ENCODE measurements around the gene ADISSP.

ADISSP gene

DNA sequence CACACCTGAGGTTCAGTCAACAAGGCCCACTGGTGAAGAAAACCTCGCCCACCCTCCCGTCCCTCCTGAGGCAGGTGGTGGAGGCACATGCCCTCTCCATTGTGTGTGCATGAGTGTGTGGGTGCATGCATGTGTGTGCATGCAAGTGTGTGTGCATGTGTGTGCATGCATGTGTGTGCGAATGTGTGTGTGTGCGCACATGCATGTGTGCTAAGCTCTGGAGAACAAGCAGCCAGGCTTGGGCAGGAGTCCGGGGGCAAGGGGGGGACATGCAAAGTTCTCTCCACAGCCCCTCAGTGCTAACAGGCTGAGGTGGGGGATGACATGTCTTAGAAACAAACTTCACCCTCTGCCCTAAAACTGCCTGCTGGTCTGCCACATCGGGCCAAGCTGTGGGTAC, 38.2 kb downstream of the ADISSP start:
- TF ChIP-seq OSR1 (CRISPR knock-in tag; IDR thresholded peaks at IDR 0.05) (no peak), ZC3H10 (CRISPR knock-in tag; IDR thresholded peaks at IDR 0.05) (no peak), ARNTL (CRISPR knock-in tag; IDR thresholded peaks at IDR 0.05; ENCODE audit: borderline replicate concordance, low read depth) (no peak), TOX (CRISPR knock-in tag; IDR thresholded peaks at IDR 0.05; ENCODE audit: borderline replicate concordance) (no peak), ESRRG (CRISPR knock-in tag; IDR thresholded peaks at IDR 0.05) (no peak)
- TF ChIP-seq, protein P1, sequence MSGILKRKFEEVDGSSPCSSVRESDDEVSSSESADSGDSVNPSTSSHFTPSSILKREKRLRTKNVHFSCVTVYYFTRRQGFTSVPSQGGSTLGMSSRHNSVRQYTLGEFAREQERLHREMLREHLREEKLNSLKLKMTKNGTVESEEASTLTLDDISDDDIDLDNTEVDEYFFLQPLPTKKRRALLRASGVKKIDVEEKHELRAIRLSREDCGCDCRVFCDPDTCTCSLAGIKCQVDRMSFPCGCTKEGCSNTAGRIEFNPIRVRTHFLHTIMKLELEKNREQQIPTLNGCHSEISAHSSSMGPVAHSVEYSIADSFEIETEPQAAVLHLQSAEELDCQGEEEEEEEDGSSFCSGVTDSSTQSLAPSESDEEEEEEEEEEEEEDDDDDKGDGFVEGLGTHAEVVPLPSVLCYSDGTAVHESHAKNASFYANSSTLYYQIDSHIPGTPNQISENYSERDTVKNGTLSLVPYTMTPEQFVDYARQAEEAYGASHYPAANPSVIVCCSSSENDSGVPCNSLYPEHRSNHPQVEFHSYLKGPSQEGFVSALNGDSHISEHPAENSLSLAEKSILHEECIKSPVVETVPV (CRISPR knock-in tag; IDR thresholded peaks at IDR 0.05), result no peak
- TF ChIP-seq, protein P2, sequence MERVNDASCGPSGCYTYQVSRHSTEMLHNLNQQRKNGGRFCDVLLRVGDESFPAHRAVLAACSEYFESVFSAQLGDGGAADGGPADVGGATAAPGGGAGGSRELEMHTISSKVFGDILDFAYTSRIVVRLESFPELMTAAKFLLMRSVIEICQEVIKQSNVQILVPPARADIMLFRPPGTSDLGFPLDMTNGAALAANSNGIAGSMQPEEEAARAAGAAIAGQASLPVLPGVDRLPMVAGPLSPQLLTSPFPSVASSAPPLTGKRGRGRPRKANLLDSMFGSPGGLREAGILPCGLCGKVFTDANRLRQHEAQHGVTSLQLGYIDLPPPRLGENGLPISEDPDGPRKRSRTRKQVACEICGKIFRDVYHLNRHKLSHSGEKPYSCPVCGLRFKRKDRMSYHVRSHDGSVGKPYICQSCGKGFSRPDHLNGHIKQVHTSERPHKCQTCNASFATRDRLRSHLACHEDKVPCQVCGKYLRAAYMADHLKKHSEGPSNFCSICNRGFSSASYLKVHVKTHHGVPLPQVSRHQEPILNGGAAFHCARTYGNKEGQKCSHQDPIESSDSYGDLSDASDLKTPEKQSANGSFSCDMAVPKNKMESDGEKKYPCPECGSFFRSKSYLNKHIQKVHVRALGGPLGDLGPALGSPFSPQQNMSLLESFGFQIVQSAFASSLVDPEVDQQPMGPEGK (CRISPR knock-in tag; IDR thresholded peaks at IDR 0.05; ENCODE audit: borderline replicate concordance), result no peak
- ATAC-seq, result no peak

DNA sequence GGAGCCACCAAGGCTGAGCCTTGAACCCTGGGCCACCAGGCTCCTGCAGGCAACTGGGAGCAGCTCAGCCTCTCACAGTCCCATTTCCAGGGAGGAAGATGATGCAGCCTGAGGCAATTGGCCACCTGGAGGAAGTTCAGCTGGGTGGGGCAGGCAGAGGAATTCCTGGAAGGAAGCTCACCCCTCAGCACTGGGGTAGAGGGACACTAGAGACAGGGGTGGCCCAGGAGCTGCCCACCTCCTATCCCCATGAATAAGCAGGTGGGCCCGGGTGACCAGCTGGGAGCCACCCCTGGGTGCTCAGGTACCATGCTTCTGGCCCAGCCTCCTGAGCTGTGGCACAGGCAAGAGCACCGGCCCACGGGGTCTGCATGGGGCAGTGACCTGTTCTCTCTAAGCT, 38.7 kb downstream of the ADISSP start:
- no peak for ATAC-seq
- TF ChIP-seq GLIS3 (CRISPR knock-in tag; IDR thresholded peaks at IDR 0.05) (no peak), ZNF70 (CRISPR knock-in tag; IDR thresholded peaks at IDR 0.05) (no peak), ISL1 (CRISPR knock-in tag; IDR thresholded peaks at IDR 0.05) (no peak)

DNA sequence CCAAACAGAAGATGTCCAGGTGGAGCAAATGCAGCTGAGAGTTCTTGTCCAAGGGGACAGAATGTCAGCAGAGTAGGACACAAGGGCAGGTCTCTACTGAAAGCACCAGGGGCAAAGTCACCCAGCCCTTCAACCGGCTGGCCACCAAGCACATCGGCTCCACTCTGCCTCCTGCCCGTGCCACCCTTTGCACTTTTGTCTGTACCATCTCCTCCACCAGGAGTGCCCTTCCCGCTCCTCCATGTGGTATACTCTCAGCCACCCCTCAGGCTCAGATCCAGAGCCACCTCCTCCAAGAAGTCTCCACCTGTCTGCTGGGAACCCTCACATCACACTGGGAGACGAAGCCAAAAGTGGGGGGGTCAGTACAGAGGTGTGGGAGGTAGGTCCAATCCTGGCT, 39.2 kb downstream of the ADISSP start:
- TF ChIP-seq, protein P3, sequence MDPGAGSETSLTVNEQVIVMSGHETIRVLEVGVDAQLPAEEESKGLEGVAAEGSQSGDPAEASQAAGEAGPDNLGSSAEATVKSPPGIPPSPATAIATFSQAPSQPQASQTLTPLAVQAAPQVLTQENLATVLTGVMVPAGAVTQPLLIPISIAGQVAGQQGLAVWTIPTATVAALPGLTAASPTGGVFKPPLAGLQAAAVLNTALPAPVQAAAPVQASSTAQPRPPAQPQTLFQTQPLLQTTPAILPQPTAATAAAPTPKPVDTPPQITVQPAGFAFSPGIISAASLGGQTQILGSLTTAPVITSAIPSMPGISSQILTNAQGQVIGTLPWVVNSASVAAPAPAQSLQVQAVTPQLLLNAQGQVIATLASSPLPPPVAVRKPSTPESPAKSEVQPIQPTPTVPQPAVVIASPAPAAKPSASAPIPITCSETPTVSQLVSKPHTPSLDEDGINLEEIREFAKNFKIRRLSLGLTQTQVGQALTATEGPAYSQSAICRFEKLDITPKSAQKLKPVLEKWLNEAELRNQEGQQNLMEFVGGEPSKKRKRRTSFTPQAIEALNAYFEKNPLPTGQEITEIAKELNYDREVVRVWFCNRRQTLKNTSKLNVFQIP (CRISPR knock-in tag; IDR thresholded peaks at IDR 0.05; ENCODE audit: borderline replicate concordance, low read depth), result no peak
- TF ChIP-seq ZFP3 (CRISPR knock-in tag; IDR thresholded peaks at IDR 0.05), result no peak
- TF ChIP-seq, protein P2 (CRISPR knock-in tag; IDR thresholded peaks at IDR 0.05; ENCODE audit: borderline replicate concordance), result no peak
- no peak for TF ChIP-seq CSDC2 (CRISPR knock-in tag; IDR thresholded peaks at IDR 0.05)
- no peak for TF ChIP-seq TCF4 (CRISPR knock-in tag; IDR thresholded peaks at IDR 0.05; ENCODE audit: borderline replicate concordance)
- TF ChIP-seq ZNF565 (CRISPR knock-in tag; conservative IDR thresholded peaks at IDR 0.05; ENCODE audit: low read depth), result no peak
- TF ChIP-seq ZNF8 (CRISPR knock-in tag; IDR thresholded peaks at IDR 0.05), result no peak
- no peak for TF ChIP-seq ARNTL (CRISPR knock-in tag; IDR thresholded peaks at IDR 0.05; ENCODE audit: borderline replicate concordance, low read depth)
- TF ChIP-seq ESRRG (CRISPR knock-in tag; IDR thresholded peaks at IDR 0.05), result no peak
- TF ChIP-seq ISL1 (CRISPR knock-in tag; IDR thresholded peaks at IDR 0.05), result no peak
- no peak for TF ChIP-seq TOX (CRISPR knock-in tag; IDR thresholded peaks at IDR 0.05; ENCODE audit: borderline replicate concordance)
- TF ChIP-seq, protein P1 (CRISPR knock-in tag; IDR thresholded peaks at IDR 0.05), result no peak
- ATAC-seq, result peak; percentile 25; the same call in 2 of the 3 replicates

DNA sequence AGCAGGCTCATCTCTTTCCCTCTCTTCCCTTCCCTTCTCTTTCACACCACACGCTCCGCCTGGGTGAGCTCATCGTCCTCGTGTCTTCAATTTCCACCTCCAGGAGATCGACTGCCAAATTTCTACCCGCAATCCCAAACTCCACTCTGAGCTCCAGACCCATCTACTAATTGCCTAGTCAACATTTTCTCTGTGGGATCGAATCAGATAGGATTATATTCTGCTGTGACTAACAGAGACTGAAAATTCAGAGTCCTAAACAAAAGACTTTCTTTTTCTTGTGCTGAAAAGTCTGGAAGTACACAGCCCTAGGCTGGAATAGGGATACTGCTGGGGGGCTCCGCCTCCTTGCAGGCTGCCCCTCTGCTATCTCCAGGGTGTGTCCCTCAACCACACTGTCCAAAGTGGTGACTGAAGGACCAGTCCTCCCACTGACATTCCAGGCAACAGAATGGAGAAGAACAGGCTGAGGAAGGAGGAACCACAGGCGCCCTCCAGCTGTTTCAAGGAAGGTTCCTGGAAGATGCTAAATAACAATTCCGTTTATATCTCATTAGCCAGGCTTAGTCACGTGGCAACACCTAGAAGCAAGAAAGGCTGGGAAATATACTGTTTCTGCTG, 40.0 kb downstream of the ADISSP start:
- TF ChIP-seq RARB (CRISPR knock-in tag; IDR thresholded peaks at IDR 0.05), result no peak
- no peak for TF ChIP-seq ZC3H10 (CRISPR knock-in tag; IDR thresholded peaks at IDR 0.05)
- TF ChIP-seq, protein P2 (CRISPR knock-in tag; IDR thresholded peaks at IDR 0.05; ENCODE audit: borderline replicate concordance), result no peak
- TF ChIP-seq ZNF70 (CRISPR knock-in tag; IDR thresholded peaks at IDR 0.05), result no peak
- no peak for TF ChIP-seq ZNF565 (CRISPR knock-in tag; conservative IDR thresholded peaks at IDR 0.05; ENCODE audit: low read depth)
- TF ChIP-seq, protein P4, sequence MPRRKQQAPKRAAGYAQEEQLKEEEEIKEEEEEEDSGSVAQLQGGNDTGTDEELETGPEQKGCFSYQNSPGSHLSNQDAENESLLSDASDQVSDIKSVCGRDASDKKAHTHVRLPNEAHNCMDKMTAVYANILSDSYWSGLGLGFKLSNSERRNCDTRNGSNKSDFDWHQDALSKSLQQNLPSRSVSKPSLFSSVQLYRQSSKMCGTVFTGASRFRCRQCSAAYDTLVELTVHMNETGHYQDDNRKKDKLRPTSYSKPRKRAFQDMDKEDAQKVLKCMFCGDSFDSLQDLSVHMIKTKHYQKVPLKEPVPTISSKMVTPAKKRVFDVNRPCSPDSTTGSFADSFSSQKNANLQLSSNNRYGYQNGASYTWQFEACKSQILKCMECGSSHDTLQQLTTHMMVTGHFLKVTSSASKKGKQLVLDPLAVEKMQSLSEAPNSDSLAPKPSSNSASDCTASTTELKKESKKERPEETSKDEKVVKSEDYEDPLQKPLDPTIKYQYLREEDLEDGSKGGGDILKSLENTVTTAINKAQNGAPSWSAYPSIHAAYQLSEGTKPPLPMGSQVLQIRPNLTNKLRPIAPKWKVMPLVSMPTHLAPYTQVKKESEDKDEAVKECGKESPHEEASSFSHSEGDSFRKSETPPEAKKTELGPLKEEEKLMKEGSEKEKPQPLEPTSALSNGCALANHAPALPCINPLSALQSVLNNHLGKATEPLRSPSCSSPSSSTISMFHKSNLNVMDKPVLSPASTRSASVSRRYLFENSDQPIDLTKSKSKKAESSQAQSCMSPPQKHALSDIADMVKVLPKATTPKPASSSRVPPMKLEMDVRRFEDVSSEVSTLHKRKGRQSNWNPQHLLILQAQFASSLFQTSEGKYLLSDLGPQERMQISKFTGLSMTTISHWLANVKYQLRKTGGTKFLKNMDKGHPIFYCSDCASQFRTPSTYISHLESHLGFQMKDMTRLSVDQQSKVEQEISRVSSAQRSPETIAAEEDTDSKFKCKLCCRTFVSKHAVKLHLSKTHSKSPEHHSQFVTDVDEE (CRISPR knock-in tag; IDR thresholded peaks at IDR 0.05), result no peak
- TF ChIP-seq ISL1 (CRISPR knock-in tag; IDR thresholded peaks at IDR 0.05), result no peak
- no peak for TF ChIP-seq TCF4 (CRISPR knock-in tag; IDR thresholded peaks at IDR 0.05; ENCODE audit: borderline replicate concordance)
- no peak for TF ChIP-seq OSR1 (CRISPR knock-in tag; IDR thresholded peaks at IDR 0.05)
- no peak for TF ChIP-seq CSDC2 (CRISPR knock-in tag; IDR thresholded peaks at IDR 0.05)
- TF ChIP-seq, protein P1 (CRISPR knock-in tag; IDR thresholded peaks at IDR 0.05), result no peak
- no peak for TF ChIP-seq GLIS3 (CRISPR knock-in tag; IDR thresholded peaks at IDR 0.05)
- ATAC-seq, result peak; percentile 32
